ENCODE results near the gene ZNF891.

DNA sequence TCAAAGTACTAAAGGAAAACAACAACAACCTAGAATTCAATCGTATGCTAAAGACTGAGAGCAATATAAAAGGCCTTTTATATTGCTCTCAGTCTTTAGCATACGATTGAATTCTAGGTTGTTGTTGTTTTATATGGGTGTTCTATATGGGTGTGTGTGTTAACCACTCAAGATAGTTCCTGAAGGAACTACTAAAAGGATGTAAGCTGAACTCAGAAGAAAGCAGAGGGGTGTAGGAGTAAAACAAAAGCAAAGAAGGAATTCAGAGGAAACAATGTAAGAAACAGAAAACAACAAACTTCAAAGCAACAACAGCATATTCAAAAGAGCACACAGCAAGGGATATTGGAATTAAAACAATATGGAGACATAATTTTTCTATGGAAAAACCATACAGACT, 5.4 kb downstream of the ZNF891 start:
- TF ChIP-seq TARDBP (IDR thresholded peaks at IDR 0.05) = no peak
- TF ChIP-seq FOXK2 (IDR thresholded peaks at IDR 0.05) = no peak
- TF ChIP-seq ELF4 (IDR thresholded peaks at IDR 0.05) = no peak
- TF ChIP-seq ARNT (IDR thresholded peaks at IDR 0.05) = no peak
- TF ChIP-seq BHLHE40 (IDR thresholded peaks at IDR 0.05; ENCODE audit: borderline replicate concordance) = no peak
